HG03558 (cell line): Measurements from ENCODE around the gene IL1RAPL1.

ENCODE experiments used
- ATAC-seq: cut with Tn5 transposase; IDR thresholded peaks from one replicate; pipeline ENCODE4 v1.9.1; 2021; ENCODE audit warnings: moderate number of reproducible peaks; ENCODE audit not compliant: unreplicated experiment; ENCODE audit errors: extremely low read depth

The IL1RAPL1 gene

GRCh38 chrX:28586981-28587551 is at the start of gene IL1RAPL1:
Gene IL1RAPL1 (plus strand): TSS chrX:28587446.
- ATAC-seq = no peak

GRCh38 chrX:28542791-28543190 is 44.5 kb upstream of the IL1RAPL1 start:
- no peak for ATAC-seq

GRCh38 chrX:28549838-28550237 is 37.4 kb upstream of the IL1RAPL1 start:
- ATAC-seq = no peak

- ATAC-seq = no peak
Measured at GRCh38 chrX:28550331-28550872, 36.8 kb upstream of the IL1RAPL1 start.

GRCh38 chrX:28552322-28552721 is 34.9 kb upstream of the IL1RAPL1 start:
- no peak for ATAC-seq

- no peak for ATAC-seq
Measured at GRCh38 chrX:28552882-28553829, 34.1 kb upstream of the IL1RAPL1 start.

GRCh38 chrX:28576117-28576516 is 11.1 kb upstream of the IL1RAPL1 start:
- ATAC-seq = no peak

- ATAC-seq = no peak
Measured at GRCh38 chrX:28581522-28581921, 5.7 kb upstream of the IL1RAPL1 start.

GRCh38 chrX:28582511-28582910 is 4.7 kb upstream of the IL1RAPL1 start:
- no peak for ATAC-seq

GRCh38 chrX:28584025-28584424 is 3.2 kb upstream of the IL1RAPL1 start:
- no peak for ATAC-seq

GRCh38 chrX:28585767-28586166 is 1.5 kb upstream of the IL1RAPL1 start:
- ATAC-seq = no peak

GRCh38 chrX:28586286-28586685 is 960 bp upstream of the IL1RAPL1 start:
- no peak for ATAC-seq

- no peak for ATAC-seq
Measured at GRCh38 chrX:28589046-28589445, 1.8 kb downstream of the IL1RAPL1 start.

- no peak for ATAC-seq
Measured at GRCh38 chrX:28590396-28590795, 3.1 kb downstream of the IL1RAPL1 start.

- no peak for ATAC-seq
Measured at GRCh38 chrX:28591542-28591941, 4.3 kb downstream of the IL1RAPL1 start.

GRCh38 chrX:28595346-28595745 is 8.1 kb downstream of the IL1RAPL1 start:
- ATAC-seq = no peak

GRCh38 chrX:28599957-28600356 is 12.7 kb downstream of the IL1RAPL1 start:
- no peak for ATAC-seq

GRCh38 chrX:28609003-28609402 is 21.8 kb downstream of the IL1RAPL1 start:
- ATAC-seq = no peak

- ATAC-seq = no peak
Measured at GRCh38 chrX:28609917-28610613, 22.8 kb downstream of the IL1RAPL1 start.

GRCh38 chrX:28610746-28611145 is 23.5 kb downstream of the IL1RAPL1 start:
- no peak for ATAC-seq

GRCh38 chrX:28613558-28613957 is 26.3 kb downstream of the IL1RAPL1 start:
- no peak for ATAC-seq
